IMR-90 (cell line): ENCODE results near the gene SORL1. TPM values are rescaled to one million over a fixed set of nuclear protein-coding genes. Genes with fewer than 3 reads are reported as not detected.

Source experiments
- ATAC-seq: fragments of 200-7000 bp; cut with Tn5 transposase; 2 replicates; pipeline ENCODE4 v1.9.1; 2020; ENCODE audit warnings: low read depth, mild to moderate bottlenecking, moderate library complexity
- BruUV-seq: library from RNA; stranded (reverse); fragments of 400-500 nt; replicated peaks from 2 replicates; lab custom pipeline; 2021; lab: Mats Ljungman, UMichigan
- CTCF ChIA-PET: fragments of 300-600 bp; formaldehyde crosslinking; extraction: SDS; loops from one replicate; lab custom pipeline; 2021; ENCODE audit warnings: antibody characterized with exemption; lab: Yijun Ruan, JAX
- POLR2A ChIA-PET: fragments of 300-600 bp; sonication (Branson Sonifier 250); formaldehyde crosslinking; loops from one replicate; lab custom pipeline; 2022; ENCODE audit warnings: antibody characterized with exemption; ENCODE audit not compliant: unreplicated experiment; lab: Charles Lee
- DNase-seq: peaks from one replicate; pipeline ENCODE4 v3.0.0; 2013
- H2AFZ ChIP-seq: replicated peaks from 2 replicates; pipeline ENCODE3; 2013; ENCODE audit warnings: low read length, mild to moderate bottlenecking; ENCODE audit not compliant: poor library complexity
- H2AK5ac ChIP-seq: 2 replicates; pipeline ENCODE4 v1.6.1; 2013; ENCODE audit warnings: low read depth, low read length, inconsistent platforms
- H2AK9ac ChIP-seq: replicated peaks from 2 replicates; pipeline ENCODE3; 2013; ENCODE audit warnings: mild to moderate bottlenecking, low read depth, low read length, moderate library complexity; ENCODE audit not compliant: poor library complexity
- H2BK120ac ChIP-seq: 2 replicates; pipeline ENCODE4 v1.6.1; 2013; ENCODE audit warnings: low read depth, low read length, inconsistent platforms
- H2BK15ac ChIP-seq: 3 replicates; pipeline ENCODE4 v1.6.1; 2013; ENCODE audit warnings: low read depth, low read length, inconsistent platforms
- H2BK20ac ChIP-seq: 2 replicates; pipeline ENCODE4 v1.6.1; 2013; ENCODE audit warnings: low read depth, mild to moderate bottlenecking, inconsistent platforms, low read length, moderate library complexity
- H2BK5ac ChIP-seq: 2 replicates; pipeline ENCODE4 v1.6.1; 2013; ENCODE audit warnings: mild to moderate bottlenecking, low read depth, low read length, inconsistent platforms; ENCODE audit not compliant: poor library complexity, severe bottlenecking
- H3K14ac ChIP-seq: replicated peaks from 2 replicates; pipeline ENCODE4 v1.6.1; 2013; ENCODE audit warnings: low read depth, low read length, inconsistent platforms
- H3K18ac ChIP-seq: 2 replicates; pipeline ENCODE4 v1.6.1; 2013; ENCODE audit warnings: low read depth, low read length, control low read depth
- H3K23ac ChIP-seq: 2 replicates; pipeline ENCODE4 v1.6.1; 2013; ENCODE audit warnings: low read depth, low read length, inconsistent platforms
- H3K27ac ChIP-seq: 2 replicates; pipeline ENCODE4 v1.5.1; 2013; ENCODE audit warnings: mild to moderate bottlenecking, control low read depth, low read length; ENCODE audit not compliant: insufficient read depth
- H3K27me3 ChIP-seq: 2 replicates; pipeline ENCODE4 v1.6.1; 2013; ENCODE audit warnings: low read length; ENCODE audit not compliant: control insufficient read depth, insufficient read depth
- H3K36me3 ChIP-seq: 2 replicates; pipeline ENCODE4 v1.6.1; 2013; ENCODE audit warnings: low read length, mixed read lengths; ENCODE audit not compliant: control insufficient read depth, insufficient read depth
- H3K4ac ChIP-seq: 2 replicates; pipeline ENCODE4 v1.6.1; 2013; ENCODE audit warnings: low read depth, low read length, inconsistent platforms
- H3K4me1 ChIP-seq: 2 replicates; pipeline ENCODE4 v1.6.1; 2013; ENCODE audit warnings: low read length, mixed read lengths; ENCODE audit not compliant: control insufficient read depth, insufficient read depth
- H3K4me2 ChIP-seq: 2 replicates; pipeline ENCODE4 v1.6.1; 2013; ENCODE audit warnings: low read depth, mild to moderate bottlenecking, control low read depth, low read length, moderate library complexity
- H3K4me3 ChIP-seq: 2 replicates; pipeline ENCODE4 v1.5.1; 2013; ENCODE audit warnings: low read depth, mild to moderate bottlenecking, control low read depth, low read length, moderate library complexity; ENCODE audit not compliant: insufficient read depth
- H3K56ac ChIP-seq: 2 replicates; pipeline ENCODE4 v1.6.1; 2013; ENCODE audit warnings: low read length, inconsistent platforms; ENCODE audit not compliant: insufficient read depth; ENCODE audit errors: extremely low read depth
- H3K79me1 ChIP-seq, 2 experiments: 2 replicates each; pipeline ENCODE4 v1.6.1; 2013; ENCODE audit warnings: low read length in 2 of 2, inconsistent platforms in 1 of 2, low read depth in 1 of 2
- H3K9ac ChIP-seq: 2 replicates; pipeline ENCODE4 v1.6.1; 2013; ENCODE audit warnings: low read depth, low read length, control low read depth
- H3K9me1 ChIP-seq: 2 replicates; pipeline ENCODE4 v1.6.1; 2013; ENCODE audit warnings: low read length, inconsistent platforms; ENCODE audit not compliant: insufficient read depth
- H3K9me3 ChIP-seq: 2 replicates; pipeline ENCODE4 v1.6.1; 2013; ENCODE audit warnings: low read length; ENCODE audit not compliant: control insufficient read depth, insufficient read depth
- H4K20me1 ChIP-seq: 2 replicates; pipeline ENCODE4 v1.6.1; 2013; ENCODE audit warnings: low read length, inconsistent platforms; ENCODE audit not compliant: insufficient read depth
- H4K5ac ChIP-seq: 2 replicates; pipeline ENCODE4 v1.6.1; 2013; ENCODE audit warnings: mild to moderate bottlenecking, low read depth, low read length, control low read depth
- H4K8ac ChIP-seq, 2 experiments: 2 replicates each; pipeline ENCODE4 v1.6.1; 2013; ENCODE audit warnings: low read depth in 2 of 2, low read length in 2 of 2, control low read depth in 1 of 2, inconsistent platforms in 1 of 2
- H4K91ac ChIP-seq: 2 replicates; pipeline ENCODE4 v1.6.1; 2013; ENCODE audit warnings: low read depth, low read length, inconsistent platforms; ENCODE audit not compliant: insufficient read depth
- WGBS, 2 experiments: methylation state at CpG; one replicate each; pipeline versions ENCODE4 v1.1.5 to v1.1.7; 2013; ENCODE audit warnings: missing lambda C conversion rate in 2 of 2; ENCODE audit not compliant: insufficient read length in 1 of 2; ENCODE audit errors: extremely low coverage in 2 of 2; 5-methylcytosine and 5-hydroxymethylcytosine counted together
- dilution Hi-C: fragments of 300-500 bp; cut with HindIII; formaldehyde crosslinking; loops from one replicate; pipeline ENCODE4 v1.14.3; 2018; ENCODE audit warnings: low sequenced_read_pairs; ENCODE audit not compliant: unreplicated experiment
- in situ Hi-C: fragments of 300-500 bp; cut with MboI; formaldehyde crosslinking; loops from 3 replicates; pipeline ENCODE4 v1.14.3; 2019; ENCODE audit warnings: low sequenced_read_pairs, inconsistent platforms, mixed read lengths
- intact Hi-C: fragments of 100-400 bp; cut with micrococcal nuclease; formaldehyde crosslinking; loops from 2 replicates; pipeline ENCODE4 v1.10.0; 2022
- polyA plus RNA-seq, 3 experiments: library from polyadenylated mRNA; depleted of rRNA; stranded (reverse); fragments of >200 nt; gene quantifications; 2 replicates each; pipeline ENCODE4 v1.2.3, GENCODE V29; 2012; ENCODE audit warnings: low replicate concordance in 1 of 3
- total RNA-seq: library from RNA; depleted of rRNA; stranded (reverse); fragments of >200 nt; gene quantifications from 2 replicates; pipeline ENCODE4 v1.2.3, GENCODE V29; 2012
- TF ChIP-seq, protein P1 (sequence below): fragments of 150-350 bp; IDR thresholded peaks from 2 replicates; pipeline ENCODE4 v1.6.1; 2016; ENCODE audit warnings: low read depth, mild to moderate bottlenecking, low read length, moderate library complexity, borderline replicate concordance

The SORL1 gene
- total and polyA plus RNA-seq, 2 of the 4 experiments (the other 2 are of a cell fraction): 1.0 to 2.0 TPM

DNA sequence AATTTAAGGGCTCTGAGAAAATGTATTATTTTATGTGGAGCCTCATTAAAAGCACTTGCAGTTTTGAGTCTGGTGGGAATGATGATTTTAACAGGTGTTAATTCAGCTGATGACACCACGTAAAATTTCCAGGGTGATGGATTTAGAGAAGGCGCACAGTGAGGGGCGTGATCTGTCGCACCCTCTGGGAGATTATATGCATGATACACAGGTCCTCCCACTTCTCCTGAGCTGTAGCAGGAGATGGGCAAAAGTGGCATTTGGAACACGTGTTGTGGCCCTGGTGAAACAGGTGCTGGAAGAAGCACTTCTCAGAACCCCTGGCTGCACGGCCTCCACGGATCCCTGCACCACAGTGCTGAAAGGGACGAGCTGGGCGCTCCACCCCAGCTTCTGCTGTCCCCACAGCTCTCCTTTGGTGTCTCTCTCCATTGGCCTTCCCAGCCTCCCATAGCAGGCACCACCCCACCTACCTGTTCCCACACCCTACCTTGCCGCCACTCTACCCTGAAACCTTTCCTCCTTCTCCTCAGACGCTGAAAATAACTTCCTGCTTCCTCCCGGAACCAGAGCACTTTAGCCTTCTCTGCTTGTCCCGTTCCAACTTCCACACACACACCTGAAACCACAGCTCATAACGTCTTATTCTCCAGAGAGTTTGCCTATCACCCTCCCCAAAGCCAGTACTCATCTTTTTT is 6.9 kb upstream of the SORL1 start:
- TF ChIP-seq, protein P1, sequence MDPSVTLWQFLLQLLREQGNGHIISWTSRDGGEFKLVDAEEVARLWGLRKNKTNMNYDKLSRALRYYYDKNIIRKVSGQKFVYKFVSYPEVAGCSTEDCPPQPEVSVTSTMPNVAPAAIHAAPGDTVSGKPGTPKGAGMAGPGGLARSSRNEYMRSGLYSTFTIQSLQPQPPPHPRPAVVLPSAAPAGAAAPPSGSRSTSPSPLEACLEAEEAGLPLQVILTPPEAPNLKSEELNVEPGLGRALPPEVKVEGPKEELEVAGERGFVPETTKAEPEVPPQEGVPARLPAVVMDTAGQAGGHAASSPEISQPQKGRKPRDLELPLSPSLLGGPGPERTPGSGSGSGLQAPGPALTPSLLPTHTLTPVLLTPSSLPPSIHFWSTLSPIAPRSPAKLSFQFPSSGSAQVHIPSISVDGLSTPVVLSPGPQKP: no peak
- H4K8ac ChIP-seq: no peak overlapping the region
- no TSS peak for BruUV-seq
- no peaks in the 10 kb centered on the region for H3K9me1 ChIP-seq
- no peak overlapping the region for H2AK9ac ChIP-seq
- no peak overlapping the region for H3K4ac ChIP-seq
- H3K23ac ChIP-seq: no peak overlapping the region
- no peak overlapping the region for H3K14ac ChIP-seq
- no peak overlapping the region for H3K56ac ChIP-seq
- H2BK20ac ChIP-seq: no peak overlapping the region
- H2AFZ ChIP-seq: no peak overlapping the region
- no peak for DNase-seq
- H3K9ac ChIP-seq: no peak overlapping the region
- no peak overlapping the region for H3K18ac ChIP-seq
- H4K91ac ChIP-seq: no peak overlapping the region
- ATAC-seq: no peak
- H3K27ac ChIP-seq: no peak overlapping the region
- H4K5ac ChIP-seq: no peak overlapping the region
- H2AK5ac ChIP-seq: no peak overlapping the region
- intact Hi-C loops: no loop called here
- H3K79me1 ChIP-seq: no peaks in the 10 kb centered on the region
- H3K4me2 ChIP-seq: no peak overlapping the region
- 72% methylated on average over 5 of the region's 14 CpGs; no CpG with 5 or more reads in 1 of the 2 experiments for whole genome bisulfite sequencing, 2 experiments
- H3K36me3 ChIP-seq: no peaks in the 10 kb centered on the region
- H3K9me3 ChIP-seq: no peaks in the 10 kb centered on the region
- H3K4me1 ChIP-seq: no peaks in the 10 kb centered on the region; the same call in 1 of the 2 replicates
- H2BK120ac ChIP-seq: no peak overlapping the region
- CTCF ChIA-PET: no interaction called here
- in situ Hi-C loops: no loop called here
- POLR2A ChIA-PET: no interaction called here
- no peak overlapping the region for H2BK5ac ChIP-seq
- no peak overlapping the region for H2BK15ac ChIP-seq
- peaks cover 16% of the 10 kb centered on the region for H3K27me3 ChIP-seq
- no peak overlapping the region for H3K4me3 ChIP-seq
- H4K20me1 ChIP-seq: no peaks in the 10 kb centered on the region
- dilution Hi-C loops: no loop called here
